Ishikawa (cell line): ENCODE measurements around the gene MYH14.

Experiments used
- CEBPB ChIP-seq: IDR thresholded peaks from 2 replicates; pipeline ENCODE4 v1.6.1; 2012
- CREB1 ChIP-seq: IDR thresholded peaks from 2 replicates; pipeline ENCODE4 v1.6.1; 2012; ENCODE audit warnings: low read depth
- EGR1 ChIP-seq: IDR thresholded peaks from 2 replicates; pipeline ENCODE4 v1.6.1; 2012
- EP300 ChIP-seq: IDR thresholded peaks from 2 replicates; pipeline ENCODE4 v1.6.1; 2012; ENCODE audit warnings: borderline replicate concordance
- FOXM1 ChIP-seq: IDR thresholded peaks from 2 replicates; pipeline ENCODE4 v1.6.1; 2012; ENCODE audit warnings: low read depth, borderline replicate concordance
- MAX ChIP-seq: IDR thresholded peaks from 2 replicates; pipeline ENCODE4 v1.6.1; 2012
- NFIC ChIP-seq: IDR thresholded peaks from 2 replicates; pipeline ENCODE4 v1.6.1; 2012
- RAD21 ChIP-seq: IDR thresholded peaks from 2 replicates; pipeline ENCODE4 v1.6.1; 2012; ENCODE audit warnings: low read depth
- REST ChIP-seq: IDR thresholded peaks from 2 replicates; pipeline ENCODE4 v1.6.1; 2012; ENCODE audit warnings: low read depth, mild to moderate bottlenecking
- TAF1 ChIP-seq: IDR thresholded peaks from 2 replicates; pipeline ENCODE4 v1.6.1; 2012; ENCODE audit warnings: low read depth, mild to moderate bottlenecking
- TCF12 ChIP-seq: IDR thresholded peaks from 2 replicates; pipeline ENCODE4 v1.6.1; 2012; ENCODE audit warnings: low read depth
- TEAD4 ChIP-seq: IDR thresholded peaks from 2 replicates; pipeline ENCODE4 v1.6.1; 2012
- USF1 ChIP-seq: IDR thresholded peaks from 2 replicates; pipeline ENCODE4 v1.6.1; 2012
- YY1 ChIP-seq: IDR thresholded peaks from 2 replicates; pipeline ENCODE4 v1.6.1; 2012; ENCODE audit warnings: low read depth
- ZBTB7A ChIP-seq: IDR thresholded peaks from 2 replicates; pipeline ENCODE4 v1.6.1; 2012; ENCODE audit warnings: low read depth

Gene MYH14

GRCh38 chr19:50320051-50320450, 116.6 kb downstream of the MYH14 start:
- TF ChIP-seq TEAD4, result no peak
- TF ChIP-seq RAD21, result no peak
- no peak for TF ChIP-seq FOXM1
- no peak for TF ChIP-seq TCF12
- no peak for TF ChIP-seq YY1
- no peak for TF ChIP-seq REST
- TF ChIP-seq USF1, result no peak
- no peak for TF ChIP-seq NFIC
- TF ChIP-seq CREB1, result no peak
- TF ChIP-seq EP300, result no peak
- no peak for TF ChIP-seq TAF1
- no peak for TF ChIP-seq ZBTB7A

GRCh38 chr19:50320596-50320995, 117.2 kb downstream of the MYH14 start:
- TF ChIP-seq MAX, result no peak
- TF ChIP-seq FOXM1, result no peak
- TF ChIP-seq TCF12, result no peak
- TF ChIP-seq CEBPB, result no peak
- no peak for TF ChIP-seq USF1
- TF ChIP-seq CREB1, result no peak
- TF ChIP-seq EP300, result no peak
- TF ChIP-seq NFIC, result no peak
- no peak for TF ChIP-seq RAD21
- TF ChIP-seq EGR1, result no peak
- no peak for TF ChIP-seq REST
- TF ChIP-seq ZBTB7A, result no peak
- no peak for TF ChIP-seq YY1
- TF ChIP-seq TEAD4, result no peak
- TF ChIP-seq TAF1, result no peak

GRCh38 chr19:50321831-50322230, 118.4 kb downstream of the MYH14 start:
- no peak for TF ChIP-seq ZBTB7A
- TF ChIP-seq CREB1, result no peak
- no peak for TF ChIP-seq FOXM1
- no peak for TF ChIP-seq NFIC
- no peak for TF ChIP-seq YY1
- no peak for TF ChIP-seq MAX
- TF ChIP-seq TCF12, result no peak
- no peak for TF ChIP-seq USF1
- TF ChIP-seq RAD21, result no peak
- no peak for TF ChIP-seq EP300
- TF ChIP-seq TEAD4, result no peak
- TF ChIP-seq REST, result no peak
- no peak for TF ChIP-seq EGR1
- no peak for TF ChIP-seq CEBPB
- no peak for TF ChIP-seq TAF1

GRCh38 chr19:50322234-50322633, 118.8 kb downstream of the MYH14 start:
- no peak for TF ChIP-seq ZBTB7A
- no peak for TF ChIP-seq CEBPB
- TF ChIP-seq YY1, result no peak
- no peak for TF ChIP-seq TEAD4
- TF ChIP-seq CREB1, result no peak
- TF ChIP-seq NFIC, result no peak
